HepG2 (cell line): ENCODE results near the gene PKD2L1. TPM values are rescaled to one million over a fixed set of nuclear protein-coding genes. Genes with fewer than 3 reads are reported as not detected.

Experiments
- CHCHD3 ChIP-seq: sonication (generic); formaldehyde crosslinking; IDR thresholded peaks from 2 replicates; pipeline ENCODE4 v1.8.0; 2022; ENCODE audit warnings: mild to moderate bottlenecking, missing genetic modification reagents, moderate library complexity
- ELF4 ChIP-seq: sonication (generic); formaldehyde crosslinking; IDR thresholded peaks from 2 replicates; pipeline ENCODE4 v1.5.0; 2020; ENCODE audit warnings: missing genetic modification reagents, mild to moderate bottlenecking, moderate library complexity, borderline replicate concordance
- KDM5B ChIP-seq: sonication (generic); formaldehyde crosslinking; IDR thresholded peaks from 2 replicates; pipeline ENCODE4 v1.4.0; 2020; ENCODE audit warnings: missing genetic modification reagents, mild to moderate bottlenecking, borderline replicate concordance
- MYC ChIP-seq: sonication (generic); formaldehyde crosslinking; IDR thresholded peaks from 2 replicates; pipeline ENCODE4 v1.9.0; 2021; ENCODE audit warnings: missing genetic modification reagents, borderline replicate concordance
- NFKB2 ChIP-seq: sonication (generic); formaldehyde crosslinking; IDR thresholded peaks from 2 replicates; pipeline ENCODE4 v1.4.0; 2020; ENCODE audit warnings: missing genetic modification reagents, borderline replicate concordance
- NONO ChIP-seq, 2 experiments: fragments of 450-650 bp in 1 of 2; sonication (generic) in 1 of 2; formaldehyde crosslinking in 1 of 2; IDR thresholded peaks in 1 of 2; conservative IDR thresholded peaks in 1 of 2; 2 replicates each; pipeline versions ENCODE4 v1.6.1 to v1.8.0; 2017 to 2022; ENCODE audit warnings: mild to moderate bottlenecking in 1 of 2, missing genetic modification reagents in 1 of 2, moderate library complexity in 1 of 2
- PHF5A ChIP-seq: IDR thresholded peaks from one replicate; pipeline ENCODE4 v1.6.1; 2018; ENCODE audit warnings: low read depth, missing genetic modification reagents; ENCODE audit not compliant: unreplicated experiment
- ZBTB7B ChIP-seq: sonication (generic); formaldehyde crosslinking; IDR thresholded peaks from 2 replicates; pipeline ENCODE4 v1.4.0; 2020; ENCODE audit warnings: missing genetic modification reagents
- ZNF496 ChIP-seq: sonication (generic); formaldehyde crosslinking; IDR thresholded peaks from 2 replicates; pipeline ENCODE4 v1.8.1; 2023; ENCODE audit warnings: mild to moderate bottlenecking, moderate library complexity, missing genetic modification reagents; ENCODE audit not compliant: insufficient replicate concordance
- ZNF790 ChIP-seq: sonication (generic); formaldehyde crosslinking; IDR thresholded peaks from 2 replicates; pipeline ENCODE4 v1.8.0; 2022; ENCODE audit warnings: missing genetic modification reagents, mild to moderate bottlenecking, borderline replicate concordance
- ZNF891 ChIP-seq: sonication (generic); formaldehyde crosslinking; IDR thresholded peaks from 2 replicates; pipeline ENCODE4 v1.5.0; 2020; ENCODE audit warnings: mild to moderate bottlenecking, missing genetic modification reagents
- ZZZ3 ChIP-seq: sonication (generic); formaldehyde crosslinking; IDR thresholded peaks from 2 replicates; pipeline ENCODE4 v1.4.0; 2020; ENCODE audit warnings: missing genetic modification reagents, mild to moderate bottlenecking, borderline replicate concordance
- polyA plus RNA-seq, 8 experiments: library from polyadenylated mRNA; depleted of rRNA in 3 of 8; stranded (reverse) in 7 of 8; unstranded in 1 of 8; fragments of >200 nt; fragmentation: Illumina TruSeq in 4 of 8; extraction: Trizol in 4 of 8; gene quantifications; 2 replicates each; pipeline versions ENCODE4 v1.2.1 to v1.2.3, GENCODE V29; 2011 to 2016; ENCODE audit warnings: low read depth in 4 of 8, missing spikeins in 1 of 8, mixed read lengths in 1 of 8; ENCODE audit not compliant: insufficient read depth in 1 of 8
- total RNA-seq, 5 experiments: library from RNA; depleted of rRNA; stranded (reverse); fragments of >200 nt; fragmentation: Illumina TruSeq; extraction: Trizol; gene quantifications; 2 replicates each; pipeline ENCODE4 v1.2.3, GENCODE V29; 2016; ENCODE audit warnings: low read depth in 1 of 5
- TF ChIP-seq, protein P1 (sequence below): fragments of 450-650 bp; IDR thresholded peaks from 2 replicates; pipeline ENCODE4 v1.6.1; 2016
- TF ChIP-seq, protein P2 (sequence below): sonication (generic); formaldehyde crosslinking; IDR thresholded peaks from 2 replicates; pipeline ENCODE4 v1.4.0; 2020; ENCODE audit warnings: mild to moderate bottlenecking, missing genetic modification reagents, borderline replicate concordance
- TF ChIP-seq, protein P3 (sequence below): sonication (generic); formaldehyde crosslinking; IDR thresholded peaks from 2 replicates; pipeline ENCODE4 v1.8.1; 2022; ENCODE audit warnings: mild to moderate bottlenecking, missing genetic modification reagents
- TF ChIP-seq, protein P4 (sequence below): sonication (generic); formaldehyde crosslinking; IDR thresholded peaks from 2 replicates; pipeline ENCODE4 v1.4.0; 2020; ENCODE audit warnings: missing genetic modification reagents, borderline replicate concordance

Gene PKD2L1
- total and polyA plus RNA-seq, 2 of the 13 experiments (the other 11 are each of a cell fraction or from before 2014, with no cell fraction given): 0.07 to 0.15 TPM

DNA sequence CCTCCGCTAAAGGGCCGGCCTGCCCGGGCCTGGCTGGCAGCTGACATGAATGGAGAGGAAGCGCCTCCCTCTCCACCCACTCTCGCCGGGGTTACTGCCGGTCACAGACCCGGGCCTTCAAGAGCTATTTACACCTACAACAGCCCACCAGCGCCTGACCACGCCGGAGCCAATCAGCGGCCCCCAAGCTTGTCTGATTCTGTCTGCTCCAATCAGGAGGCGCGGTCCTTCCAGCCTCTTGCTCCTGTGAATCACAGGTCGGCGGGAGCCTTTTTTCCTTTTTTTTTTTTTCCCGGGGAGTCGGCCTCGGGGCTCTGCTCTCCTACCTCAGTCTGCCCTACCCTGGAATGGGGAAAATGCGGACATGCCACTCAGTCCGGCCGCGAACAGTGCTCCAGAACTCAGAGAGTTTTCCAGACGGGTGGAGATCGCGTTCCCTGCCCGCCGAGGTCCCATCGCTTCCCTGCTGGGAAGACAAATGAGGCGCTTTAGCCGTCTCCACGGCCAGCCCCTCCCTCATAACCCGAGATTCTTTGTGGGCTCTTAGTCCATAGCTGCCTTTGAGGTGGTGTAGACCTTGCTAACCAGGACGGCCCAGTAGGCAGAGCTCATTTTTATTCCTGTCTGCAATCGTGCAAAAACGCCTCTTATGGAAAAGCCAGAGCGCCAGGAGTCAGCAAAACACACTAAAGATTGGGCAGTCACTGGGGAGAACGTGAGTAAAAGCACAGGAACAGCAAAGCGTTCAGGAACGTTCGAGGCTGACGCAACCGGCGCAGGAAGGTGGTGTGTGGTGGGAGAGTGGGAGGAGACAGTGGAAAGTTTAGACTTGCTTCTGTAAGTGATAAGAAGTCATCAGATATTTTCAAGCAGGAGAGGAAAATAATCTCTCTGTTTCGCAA lies 43.5 kb upstream of the PKD2L1 start (continued):
- TF ChIP-seq KDM5B (CRISPR knock-in tag) (peak; percentile 33; the same call in 1 of the 2 replicates), ZBTB7B (CRISPR knock-in tag) (peak; percentile 61; the same call in 1 of the 2 replicates), NFKB2 (CRISPR knock-in tag) (no peak; the same call in 1 of the 2 replicates), PHF5A (CRISPR knock-in tag) (peak; percentile 58), ZNF891 (0 out of 2 replicates have a peak, but pooled peaks have one; percentile 31), ZZZ3 (no peak), MYC (CRISPR knock-in tag) (peak; percentile 58; the same call in 1 of the 2 replicates), ZNF790 (no peak), ZNF496 (CRISPR knock-in tag) (no peak), CHCHD3 (CRISPR knock-in tag) (no peak), NONO (IDR thresholded peaks at IDR 0.05) (no peak), NONO (CRISPR knock-in tag; conservative IDR thresholded peaks at IDR 0.05) (peak; percentile 47), ELF4 (CRISPR knock-in tag) (0 out of 2 replicates have a peak, but pooled peaks have one; percentile 32)
- TF ChIP-seq, protein P1, sequence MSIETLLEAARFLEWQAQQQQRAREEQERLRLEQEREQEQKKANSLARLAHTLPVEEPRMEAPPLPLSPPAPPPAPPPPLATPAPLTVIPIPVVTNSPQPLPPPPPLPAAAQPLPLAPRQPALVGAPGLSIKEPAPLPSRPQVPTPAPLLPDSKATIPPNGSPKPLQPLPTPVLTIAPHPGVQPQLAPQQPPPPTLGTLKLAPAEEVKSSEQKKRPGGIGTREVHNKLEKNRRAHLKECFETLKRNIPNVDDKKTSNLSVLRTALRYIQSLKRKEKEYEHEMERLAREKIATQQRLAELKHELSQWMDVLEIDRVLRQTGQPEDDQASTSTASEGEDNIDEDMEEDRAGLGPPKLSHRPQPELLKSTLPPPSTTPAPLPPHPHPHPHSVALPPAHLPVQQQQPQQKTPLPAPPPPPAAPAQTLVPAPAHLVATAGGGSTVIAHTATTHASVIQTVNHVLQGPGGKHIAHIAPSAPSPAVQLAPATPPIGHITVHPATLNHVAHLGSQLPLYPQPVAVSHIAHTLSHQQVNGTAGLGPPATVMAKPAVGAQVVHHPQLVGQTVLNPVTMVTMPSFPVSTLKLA: peak; percentile 40
- TF ChIP-seq, protein P2, sequence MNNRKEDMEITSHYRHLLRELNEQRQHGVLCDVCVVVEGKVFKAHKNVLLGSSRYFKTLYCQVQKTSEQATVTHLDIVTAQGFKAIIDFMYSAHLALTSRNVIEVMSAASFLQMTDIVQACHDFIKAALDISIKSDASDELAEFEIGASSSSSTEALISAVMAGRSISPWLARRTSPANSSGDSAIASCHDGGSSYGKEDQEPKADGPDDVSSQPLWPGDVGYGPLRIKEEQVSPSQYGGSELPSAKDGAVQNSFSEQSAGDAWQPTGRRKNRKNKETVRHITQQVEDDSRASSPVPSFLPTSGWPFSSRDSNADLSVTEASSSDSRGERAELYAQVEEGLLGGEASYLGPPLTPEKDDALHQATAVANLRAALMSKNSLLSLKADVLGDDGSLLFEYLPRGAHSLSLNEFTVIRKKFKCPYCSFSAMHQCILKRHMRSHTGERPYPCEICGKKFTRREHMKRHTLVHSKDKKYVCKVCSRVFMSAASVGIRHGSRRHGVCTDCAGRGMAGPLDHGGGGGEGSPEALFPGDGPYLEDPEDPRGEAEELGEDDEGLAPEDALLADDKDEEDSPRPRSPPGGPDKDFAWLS (CRISPR knock-in tag): no peak
- TF ChIP-seq, protein P3, sequence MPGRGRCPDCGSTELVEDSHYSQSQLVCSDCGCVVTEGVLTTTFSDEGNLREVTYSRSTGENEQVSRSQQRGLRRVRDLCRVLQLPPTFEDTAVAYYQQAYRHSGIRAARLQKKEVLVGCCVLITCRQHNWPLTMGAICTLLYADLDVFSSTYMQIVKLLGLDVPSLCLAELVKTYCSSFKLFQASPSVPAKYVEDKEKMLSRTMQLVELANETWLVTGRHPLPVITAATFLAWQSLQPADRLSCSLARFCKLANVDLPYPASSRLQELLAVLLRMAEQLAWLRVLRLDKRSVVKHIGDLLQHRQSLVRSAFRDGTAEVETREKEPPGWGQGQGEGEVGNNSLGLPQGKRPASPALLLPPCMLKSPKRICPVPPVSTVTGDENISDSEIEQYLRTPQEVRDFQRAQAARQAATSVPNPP (CRISPR knock-in tag): peak; percentile 61; the same call in 1 of the 2 replicates
- TF ChIP-seq, protein P4, sequence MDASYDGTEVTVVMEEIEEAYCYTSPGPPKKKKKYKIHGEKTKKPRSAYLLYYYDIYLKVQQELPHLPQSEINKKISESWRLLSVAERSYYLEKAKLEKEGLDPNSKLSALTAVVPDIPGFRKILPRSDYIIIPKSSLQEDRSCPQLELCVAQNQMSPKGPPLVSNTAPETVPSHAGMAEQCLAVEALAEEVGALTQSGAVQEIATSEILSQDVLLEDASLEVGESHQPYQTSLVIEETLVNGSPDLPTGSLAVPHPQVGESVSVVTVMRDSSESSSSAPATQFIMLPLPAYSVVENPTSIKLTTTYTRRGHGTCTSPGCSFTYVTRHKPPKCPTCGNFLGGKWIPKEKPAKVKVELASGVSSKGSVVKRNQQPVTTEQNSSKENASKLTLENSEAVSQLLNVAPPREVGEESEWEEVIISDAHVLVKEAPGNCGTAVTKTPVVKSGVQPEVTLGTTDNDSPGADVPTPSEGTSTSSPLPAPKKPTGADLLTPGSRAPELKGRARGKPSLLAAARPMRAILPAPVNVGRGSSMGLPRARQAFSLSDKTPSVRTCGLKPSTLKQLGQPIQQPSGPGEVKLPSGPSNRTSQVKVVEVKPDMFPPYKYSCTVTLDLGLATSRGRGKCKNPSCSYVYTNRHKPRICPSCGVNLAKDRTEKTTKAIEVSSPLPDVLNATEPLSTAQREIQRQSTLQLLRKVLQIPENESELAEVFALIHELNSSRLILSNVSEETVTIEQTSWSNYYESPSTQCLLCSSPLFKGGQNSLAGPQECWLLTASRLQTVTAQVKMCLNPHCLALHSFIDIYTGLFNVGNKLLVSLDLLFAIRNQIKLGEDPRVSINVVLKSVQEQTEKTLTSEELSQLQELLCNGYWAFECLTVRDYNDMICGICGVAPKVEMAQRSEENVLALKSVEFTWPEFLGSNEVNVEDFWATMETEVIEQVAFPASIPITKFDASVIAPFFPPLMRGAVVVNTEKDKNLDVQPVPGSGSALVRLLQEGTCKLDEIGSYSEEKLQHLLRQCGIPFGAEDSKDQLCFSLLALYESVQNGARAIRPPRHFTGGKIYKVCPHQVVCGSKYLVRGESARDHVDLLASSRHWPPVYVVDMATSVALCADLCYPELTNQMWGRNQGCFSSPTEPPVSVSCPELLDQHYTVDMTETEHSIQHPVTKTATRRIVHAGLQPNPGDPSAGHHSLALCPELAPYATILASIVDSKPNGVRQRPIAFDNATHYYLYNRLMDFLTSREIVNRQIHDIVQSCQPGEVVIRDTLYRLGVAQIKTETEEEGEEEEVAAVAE: peak; percentile 70; the same call in 1 of the 2 replicates
